SU-DHL-6 (cell line): ENCODE measurements around the gene PID1.

Source experiments
- H2AFZ ChIP-seq: fragments of 200-600 bp; sonication (generic); 2 replicates; pipeline ENCODE4 v1.6.1; 2014; ENCODE audit warnings: low read depth, mild to moderate bottlenecking, moderate library complexity, mixed read lengths, antibody characterized with exemption, low read length; ENCODE audit not compliant: severe bottlenecking
- H3F3A ChIP-seq: fragments of 200-600 bp; shearing (Covaris generic); 2 replicates; pipeline ENCODE4 v1.6.0; 2016; ENCODE audit warnings: antibody characterized with exemption, mild to moderate bottlenecking; ENCODE audit not compliant: insufficient read depth
- H3K27ac ChIP-seq: fragments of 200-600 bp; sonication (generic); 2 replicates; pipeline ENCODE4 v1.5.1; 2016; ENCODE audit warnings: low read depth, mild to moderate bottlenecking, low read length, moderate library complexity, mixed read lengths
- H3K27me3 ChIP-seq: fragments of 200-600 bp; sonication (generic), shearing (Covaris generic); 2 replicates; pipeline ENCODE4 v1.6.0; 2014; ENCODE audit warnings: mild to moderate bottlenecking, low read length
- H3K36me3 ChIP-seq: fragments of 200-600 bp; sonication (generic); 2 replicates; pipeline ENCODE4 v1.6.1; 2014; ENCODE audit warnings: mild to moderate bottlenecking, low read length, mixed read lengths
- H3K4me2 ChIP-seq: fragments of 300-600, 200-600 bp; shearing (Covaris generic), sonication (generic); 2 replicates; pipeline ENCODE4 v1.6.0; 2014; ENCODE audit warnings: low read length, low read depth, mild to moderate bottlenecking; ENCODE audit not compliant: poor library complexity, severe bottlenecking
- H3K4me3 ChIP-seq: fragments of 200-600 bp; sonication (generic); 2 replicates; pipeline ENCODE4 v1.5.1; 2014; ENCODE audit warnings: antibody characterized with exemption, low read length, mild to moderate bottlenecking, mixed read lengths; ENCODE audit not compliant: insufficient read depth, poor library complexity, severe bottlenecking
- H3K79me2 ChIP-seq: fragments of 200-600 bp; sonication (generic); 2 replicates; pipeline ENCODE4 v1.6.1; 2014; ENCODE audit warnings: mild to moderate bottlenecking, low read length, moderate library complexity; ENCODE audit not compliant: insufficient read depth
- H3K9ac ChIP-seq: fragments of 200-600 bp; sonication (generic); 2 replicates; pipeline ENCODE4 v1.7.0; 2014; ENCODE audit warnings: mild to moderate bottlenecking, low read length
- H3K9me2 ChIP-seq: fragments of 200-600 bp; sonication (generic); replicated peaks from 2 replicates; pipeline ENCODE4 v1.6.1; 2014; ENCODE audit warnings: low read length; ENCODE audit not compliant: insufficient read depth
- H3K9me3 ChIP-seq: fragments of 200-600 bp; sonication (generic); 2 replicates; pipeline ENCODE4 v1.6.1; 2014; ENCODE audit warnings: low read length, mixed read lengths; ENCODE audit not compliant: insufficient read depth
- H4K20me1 ChIP-seq: fragments of 200-600 bp; sonication (generic); 2 replicates; pipeline ENCODE4 v1.6.1; 2014; ENCODE audit warnings: low read depth, mild to moderate bottlenecking, antibody characterized with exemption, low read length, moderate library complexity, mixed read lengths
- EZH2phosphoT487 ChIP-seq: fragments of 200-600 bp; sonication (generic), shearing (Covaris generic); conservative IDR thresholded peaks from 2 replicates; pipeline ENCODE4 v1.6.1; 2018; ENCODE audit warnings: mild to moderate bottlenecking, antibody characterized with exemption, low read length, moderate library complexity, mixed read lengths
- TF ChIP-seq, protein P1 (sequence below): fragments of 200-600 bp; sonication (generic); IDR thresholded peaks from one replicate; pipeline ENCODE4 v1.5.1; 2017; ENCODE audit warnings: antibody characterized with exemption, mild to moderate bottlenecking, low read length, moderate library complexity; ENCODE audit not compliant: insufficient read depth, poor library complexity, severe bottlenecking

PID1 gene

DNA sequence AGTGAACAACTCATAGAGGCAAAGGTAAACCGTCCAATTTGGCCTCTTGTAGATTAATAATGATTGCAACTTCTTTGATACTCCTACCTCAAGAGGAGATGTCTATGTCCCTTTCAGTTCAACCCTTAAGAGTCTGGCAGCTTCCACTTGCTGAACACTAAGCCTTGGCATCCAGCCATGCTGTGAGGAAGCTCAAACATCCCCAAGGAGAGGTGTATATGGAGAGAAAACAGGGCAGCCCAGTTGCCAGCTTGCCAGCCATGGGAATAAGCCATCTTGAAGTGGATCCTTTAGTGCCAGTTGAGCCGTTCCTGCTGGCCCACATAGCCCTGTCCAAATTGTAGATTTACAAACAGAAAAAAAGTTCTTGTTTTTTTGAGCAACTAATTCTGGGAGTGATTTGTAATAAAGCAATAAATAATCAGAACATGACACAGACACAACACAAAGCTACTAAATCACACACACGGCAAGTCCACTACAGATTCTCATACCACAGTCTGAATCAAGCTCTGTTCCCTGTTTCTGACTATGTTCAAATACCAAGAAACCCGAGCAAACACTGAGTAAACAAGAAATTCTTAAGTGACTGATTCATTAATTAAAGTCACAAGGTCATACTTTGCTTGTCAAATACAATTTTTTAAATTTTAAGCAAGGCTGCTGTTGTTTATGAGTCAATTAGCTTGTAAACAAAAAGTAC is 96.1 kb downstream of the PID1 start:
- no peak overlapping the region for H3K4me2 ChIP-seq
- H3F3A ChIP-seq = no peaks in the 10 kb centered on the region
- H3K79me2 ChIP-seq = no peaks in the 10 kb centered on the region
- TF ChIP-seq, protein P1, sequence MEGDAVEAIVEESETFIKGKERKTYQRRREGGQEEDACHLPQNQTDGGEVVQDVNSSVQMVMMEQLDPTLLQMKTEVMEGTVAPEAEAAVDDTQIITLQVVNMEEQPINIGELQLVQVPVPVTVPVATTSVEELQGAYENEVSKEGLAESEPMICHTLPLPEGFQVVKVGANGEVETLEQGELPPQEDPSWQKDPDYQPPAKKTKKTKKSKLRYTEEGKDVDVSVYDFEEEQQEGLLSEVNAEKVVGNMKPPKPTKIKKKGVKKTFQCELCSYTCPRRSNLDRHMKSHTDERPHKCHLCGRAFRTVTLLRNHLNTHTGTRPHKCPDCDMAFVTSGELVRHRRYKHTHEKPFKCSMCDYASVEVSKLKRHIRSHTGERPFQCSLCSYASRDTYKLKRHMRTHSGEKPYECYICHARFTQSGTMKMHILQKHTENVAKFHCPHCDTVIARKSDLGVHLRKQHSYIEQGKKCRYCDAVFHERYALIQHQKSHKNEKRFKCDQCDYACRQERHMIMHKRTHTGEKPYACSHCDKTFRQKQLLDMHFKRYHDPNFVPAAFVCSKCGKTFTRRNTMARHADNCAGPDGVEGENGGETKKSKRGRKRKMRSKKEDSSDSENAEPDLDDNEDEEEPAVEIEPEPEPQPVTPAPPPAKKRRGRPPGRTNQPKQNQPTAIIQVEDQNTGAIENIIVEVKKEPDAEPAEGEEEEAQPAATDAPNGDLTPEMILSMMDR = no peak
- TF ChIP-seq EZH2phosphoT487 = no peak
- no peak overlapping the region for H3K4me3 ChIP-seq
- H3K27ac ChIP-seq = no peak overlapping the region
- no peak overlapping the region for H3K9ac ChIP-seq
- H3K36me3 ChIP-seq = no peaks in the 10 kb centered on the region
- H3K9me2 ChIP-seq = no peaks in the 10 kb centered on the region
- H3K9me3 ChIP-seq = no peaks in the 10 kb centered on the region
- H2AFZ ChIP-seq = no peak overlapping the region
- H4K20me1 ChIP-seq = no peaks in the 10 kb centered on the region
- H3K27me3 ChIP-seq = no peaks in the 10 kb centered on the region

- no peaks in the 10 kb centered on the region for H3K36me3 ChIP-seq
- no peak overlapping the region for H3K4me2 ChIP-seq
- H3K9me3 ChIP-seq = no peaks in the 10 kb centered on the region
- H4K20me1 ChIP-seq = no peaks in the 10 kb centered on the region
- H3K79me2 ChIP-seq = no peaks in the 10 kb centered on the region
- no peaks in the 10 kb centered on the region for H3K9me2 ChIP-seq
- H3K4me3 ChIP-seq = no peak overlapping the region
- H3F3A ChIP-seq = no peaks in the 10 kb centered on the region
- H3K9ac ChIP-seq = no peak overlapping the region
- H3K27me3 ChIP-seq = no peaks in the 10 kb centered on the region
- no peak overlapping the region for H3K27ac ChIP-seq
- no peak overlapping the region for H2AFZ ChIP-seq
- no peak for TF ChIP-seq EZH2phosphoT487
- TF ChIP-seq, protein P1 = no peak
Observed at GRCh38 chr2:229173825-229174359, 97.2 kb downstream of the PID1 start.

DNA sequence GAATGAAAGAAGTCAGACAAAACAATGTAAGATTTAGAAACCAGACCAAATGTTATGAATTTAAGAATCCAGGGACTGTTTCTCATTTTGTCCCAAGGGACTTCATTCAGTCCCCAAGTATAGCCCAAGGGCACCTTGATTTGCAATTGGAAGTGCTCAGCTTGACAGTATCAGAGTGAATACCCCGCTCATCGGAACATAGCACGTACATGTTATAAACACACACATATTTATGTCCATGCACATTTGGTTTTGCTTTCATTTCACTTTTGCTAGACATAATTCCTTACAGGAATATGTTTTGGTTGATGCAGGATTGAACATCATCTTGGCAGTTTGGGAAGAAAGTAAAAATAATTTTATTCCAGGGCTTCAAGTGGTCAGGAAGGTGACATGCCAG is 100.2 kb downstream of the PID1 start:
- no peaks in the 10 kb centered on the region for H3K79me2 ChIP-seq
- no peaks in the 10 kb centered on the region for H3K9me3 ChIP-seq
- H3K4me2 ChIP-seq = no peak overlapping the region
- H3K9me2 ChIP-seq = no peaks in the 10 kb centered on the region
- no peaks in the 10 kb centered on the region for H3K27me3 ChIP-seq
- H3K4me3 ChIP-seq = no peak overlapping the region
- no peaks in the 10 kb centered on the region for H3F3A ChIP-seq
- H3K27ac ChIP-seq = no peak overlapping the region
- TF ChIP-seq EZH2phosphoT487 = no peak
- no peaks in the 10 kb centered on the region for H3K36me3 ChIP-seq
- H2AFZ ChIP-seq = no peak overlapping the region
- H3K9ac ChIP-seq = no peak overlapping the region
- no peaks in the 10 kb centered on the region for H4K20me1 ChIP-seq

DNA sequence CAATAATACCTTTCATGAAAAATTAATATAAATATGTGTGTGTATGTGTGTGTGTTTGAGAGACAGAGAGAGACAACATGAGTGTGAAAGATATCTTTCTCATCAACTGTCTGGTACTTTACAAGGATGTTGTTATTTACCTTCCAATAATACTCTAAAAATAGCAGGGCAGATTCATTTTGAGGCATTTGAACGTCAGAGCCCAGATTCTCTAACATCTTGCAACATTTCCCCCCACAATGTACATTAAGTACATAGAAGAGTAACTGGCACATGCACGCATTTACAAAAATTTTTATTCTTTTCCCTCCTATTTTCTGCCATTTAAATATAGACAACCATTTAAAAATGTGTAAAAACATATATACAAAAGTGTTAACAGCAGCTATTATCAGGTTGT is 100.9 kb downstream of the PID1 start:
- H3K27ac ChIP-seq = no peak overlapping the region
- no peak overlapping the region for H2AFZ ChIP-seq
- no peak overlapping the region for H3K4me3 ChIP-seq
- H3K36me3 ChIP-seq = no peaks in the 10 kb centered on the region
- no peak overlapping the region for H3K9ac ChIP-seq
- no peaks in the 10 kb centered on the region for H3F3A ChIP-seq
- H3K79me2 ChIP-seq = no peaks in the 10 kb centered on the region
- H3K9me3 ChIP-seq = no peaks in the 10 kb centered on the region
- no peaks in the 10 kb centered on the region for H3K27me3 ChIP-seq
- H3K9me2 ChIP-seq = no peaks in the 10 kb centered on the region
- no peaks in the 10 kb centered on the region for H4K20me1 ChIP-seq
- H3K4me2 ChIP-seq = no peak overlapping the region
- TF ChIP-seq, protein P1 = no peak
- TF ChIP-seq EZH2phosphoT487 = no peak
